HCT116 (cell line): ENCODE measurements around the gene IGSF9.

Source experiments
- CEBPB ChIP-seq: IDR thresholded peaks from 2 replicates; pipeline ENCODE4 v1.6.1; 2012; ENCODE audit warnings: low read depth
- EGR1 ChIP-seq: IDR thresholded peaks from 2 replicates; pipeline ENCODE4 v1.6.1; 2012; ENCODE audit warnings: low read depth
- EZH2phosphoT487 ChIP-seq: fragments of 200-600 bp; IDR thresholded peaks from 2 replicates; pipeline ENCODE4 v1.6.1; 2018; ENCODE audit warnings: antibody characterized with exemption, borderline replicate concordance
- POLR2A ChIP-seq: IDR thresholded peaks from 2 replicates; pipeline ENCODE4 v1.7.0; 2011; ENCODE audit warnings: borderline replicate concordance; ENCODE audit not compliant: insufficient read depth, insufficient read length; ENCODE audit errors: extremely low read depth
- POLR2AphosphoS5 ChIP-seq: IDR thresholded peaks from 2 replicates; pipeline ENCODE4 v1.6.1; 2011; ENCODE audit warnings: mild to moderate bottlenecking, low read depth, low read length, moderate library complexity
- REST ChIP-seq: IDR thresholded peaks from 2 replicates; pipeline ENCODE4 v1.6.1; 2012; ENCODE audit warnings: low read depth
- SIN3A ChIP-seq: IDR thresholded peaks from 2 replicates; pipeline ENCODE4 v1.6.1; 2012; ENCODE audit warnings: low read depth
- ZNF274 ChIP-seq: fragments of 200-500 bp; sonication (Bioruptor generic); IDR thresholded peaks from 2 replicates; pipeline ENCODE4 v1.6.1; 2014; ENCODE audit warnings: mild to moderate bottlenecking, low read depth, low read length, inconsistent platforms
- TF ChIP-seq, protein P1 (sequence below), 3 experiments: fragments of 200-600 bp in 1 of 3; sonication (generic) in 1 of 3; IDR thresholded peaks in 2 of 3; conservative IDR thresholded peaks in 1 of 3; 2 replicates each; pipeline ENCODE4 v1.5.1; 2012 to 2017; ENCODE audit warnings: low read depth in 2 of 3, low read length in 2 of 3, antibody characterized with exemption in 1 of 3, borderline replicate concordance in 1 of 3, control low read depth in 1 of 3, mild to moderate bottlenecking in 1 of 3, mixed read lengths in 1 of 3, mixed run types in 1 of 3, moderate library complexity in 1 of 3; ENCODE audit not compliant: insufficient read depth in 1 of 3
- TF ChIP-seq, protein P2 (sequence below): IDR thresholded peaks from 2 replicates; pipeline ENCODE4 v1.6.1; 2012
- TF ChIP-seq, protein P3 (sequence below): IDR thresholded peaks from 2 replicates; pipeline ENCODE4 v1.6.1; 2012
- TF ChIP-seq, protein P4 (sequence below): IDR thresholded peaks from 2 replicates; pipeline ENCODE4 v1.6.1; 2011; ENCODE audit warnings: mild to moderate bottlenecking, low read length, moderate library complexity; ENCODE audit not compliant: insufficient replicate concordance; ENCODE audit errors: extremely low read depth

DNA sequence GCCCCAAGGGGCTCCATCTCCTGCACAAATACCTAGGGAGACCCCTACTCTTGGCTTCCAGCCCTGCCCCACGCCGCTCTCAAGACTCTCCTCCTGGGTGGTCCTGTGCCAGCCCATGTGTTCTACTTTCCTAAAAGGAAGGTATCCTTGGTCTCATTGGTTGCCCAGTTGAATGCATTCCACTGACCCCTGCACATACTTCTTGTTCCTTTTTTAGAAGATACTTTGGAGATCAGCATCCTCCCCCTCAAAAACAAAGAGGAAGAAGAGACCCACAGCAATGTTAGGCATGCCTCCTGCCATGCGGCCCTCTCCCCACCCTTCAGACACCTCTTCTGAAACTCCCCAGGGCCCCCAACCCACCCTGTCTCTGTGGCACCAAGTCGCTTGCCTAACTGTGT lies 4.6 kb upstream of the IGSF9 start:
- TF ChIP-seq, protein P1, sequence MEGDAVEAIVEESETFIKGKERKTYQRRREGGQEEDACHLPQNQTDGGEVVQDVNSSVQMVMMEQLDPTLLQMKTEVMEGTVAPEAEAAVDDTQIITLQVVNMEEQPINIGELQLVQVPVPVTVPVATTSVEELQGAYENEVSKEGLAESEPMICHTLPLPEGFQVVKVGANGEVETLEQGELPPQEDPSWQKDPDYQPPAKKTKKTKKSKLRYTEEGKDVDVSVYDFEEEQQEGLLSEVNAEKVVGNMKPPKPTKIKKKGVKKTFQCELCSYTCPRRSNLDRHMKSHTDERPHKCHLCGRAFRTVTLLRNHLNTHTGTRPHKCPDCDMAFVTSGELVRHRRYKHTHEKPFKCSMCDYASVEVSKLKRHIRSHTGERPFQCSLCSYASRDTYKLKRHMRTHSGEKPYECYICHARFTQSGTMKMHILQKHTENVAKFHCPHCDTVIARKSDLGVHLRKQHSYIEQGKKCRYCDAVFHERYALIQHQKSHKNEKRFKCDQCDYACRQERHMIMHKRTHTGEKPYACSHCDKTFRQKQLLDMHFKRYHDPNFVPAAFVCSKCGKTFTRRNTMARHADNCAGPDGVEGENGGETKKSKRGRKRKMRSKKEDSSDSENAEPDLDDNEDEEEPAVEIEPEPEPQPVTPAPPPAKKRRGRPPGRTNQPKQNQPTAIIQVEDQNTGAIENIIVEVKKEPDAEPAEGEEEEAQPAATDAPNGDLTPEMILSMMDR (IDR thresholded peaks at IDR 0.05 in 2 of 3, conservative IDR thresholded peaks at IDR 0.05 in 1 of 3; ENCODE audit: borderline replicate concordance in 1 of 3, insufficient read depth in 1 of 3, low read depth in 2 of 3, low read length in 2 of 3): no peak
- no peak for TF ChIP-seq CEBPB
- TF ChIP-seq, protein P2, sequence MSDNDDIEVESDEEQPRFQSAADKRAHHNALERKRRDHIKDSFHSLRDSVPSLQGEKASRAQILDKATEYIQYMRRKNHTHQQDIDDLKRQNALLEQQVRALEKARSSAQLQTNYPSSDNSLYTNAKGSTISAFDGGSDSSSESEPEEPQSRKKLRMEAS: no peak
- no peak for TF ChIP-seq EGR1
- no peak for TF ChIP-seq SIN3A
- no peak for TF ChIP-seq REST
- no peak for TF ChIP-seq EZH2phosphoT487
- TF ChIP-seq POLR2AphosphoS5: no peak
- TF ChIP-seq, protein P3, sequence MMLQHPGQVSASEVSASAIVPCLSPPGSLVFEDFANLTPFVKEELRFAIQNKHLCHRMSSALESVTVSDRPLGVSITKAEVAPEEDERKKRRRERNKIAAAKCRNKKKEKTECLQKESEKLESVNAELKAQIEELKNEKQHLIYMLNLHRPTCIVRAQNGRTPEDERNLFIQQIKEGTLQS: no peak
- TF ChIP-seq POLR2A: no peak
- TF ChIP-seq, protein P4, sequence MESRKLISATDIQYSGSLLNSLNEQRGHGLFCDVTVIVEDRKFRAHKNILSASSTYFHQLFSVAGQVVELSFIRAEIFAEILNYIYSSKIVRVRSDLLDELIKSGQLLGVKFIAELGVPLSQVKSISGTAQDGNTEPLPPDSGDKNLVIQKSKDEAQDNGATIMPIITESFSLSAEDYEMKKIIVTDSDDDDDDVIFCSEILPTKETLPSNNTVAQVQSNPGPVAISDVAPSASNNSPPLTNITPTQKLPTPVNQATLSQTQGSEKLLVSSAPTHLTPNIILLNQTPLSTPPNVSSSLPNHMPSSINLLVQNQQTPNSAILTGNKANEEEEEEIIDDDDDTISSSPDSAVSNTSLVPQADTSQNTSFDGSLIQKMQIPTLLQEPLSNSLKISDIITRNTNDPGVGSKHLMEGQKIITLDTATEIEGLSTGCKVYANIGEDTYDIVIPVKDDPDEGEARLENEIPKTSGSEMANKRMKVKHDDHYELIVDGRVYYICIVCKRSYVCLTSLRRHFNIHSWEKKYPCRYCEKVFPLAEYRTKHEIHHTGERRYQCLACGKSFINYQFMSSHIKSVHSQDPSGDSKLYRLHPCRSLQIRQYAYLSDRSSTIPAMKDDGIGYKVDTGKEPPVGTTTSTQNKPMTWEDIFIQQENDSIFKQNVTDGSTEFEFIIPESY: no peak
- TF ChIP-seq ZNF274: no peak
